Choroid plexus epithelial cell (primary cell): ENCODE results near the gene C6orf132.

Source experiments
- DNase-seq: peaks from one replicate; pipeline ENCODE4 v3.0.0-alpha.2; 2010; ENCODE audit warnings: low read depth
- H3K4me3 ChIP-seq: 2 replicates; pipeline ENCODE4 v1.5.1; 2011; ENCODE audit warnings: low read depth, mild to moderate bottlenecking, control low read depth, low read length, moderate library complexity
- TF ChIP-seq, protein P1 (sequence below): conservative IDR thresholded peaks from 2 replicates; pipeline ENCODE4 v1.5.1; 2011; ENCODE audit warnings: low read depth, mild to moderate bottlenecking, control low read depth, inconsistent platforms, low read length, moderate library complexity

C6orf132 gene

DNA sequence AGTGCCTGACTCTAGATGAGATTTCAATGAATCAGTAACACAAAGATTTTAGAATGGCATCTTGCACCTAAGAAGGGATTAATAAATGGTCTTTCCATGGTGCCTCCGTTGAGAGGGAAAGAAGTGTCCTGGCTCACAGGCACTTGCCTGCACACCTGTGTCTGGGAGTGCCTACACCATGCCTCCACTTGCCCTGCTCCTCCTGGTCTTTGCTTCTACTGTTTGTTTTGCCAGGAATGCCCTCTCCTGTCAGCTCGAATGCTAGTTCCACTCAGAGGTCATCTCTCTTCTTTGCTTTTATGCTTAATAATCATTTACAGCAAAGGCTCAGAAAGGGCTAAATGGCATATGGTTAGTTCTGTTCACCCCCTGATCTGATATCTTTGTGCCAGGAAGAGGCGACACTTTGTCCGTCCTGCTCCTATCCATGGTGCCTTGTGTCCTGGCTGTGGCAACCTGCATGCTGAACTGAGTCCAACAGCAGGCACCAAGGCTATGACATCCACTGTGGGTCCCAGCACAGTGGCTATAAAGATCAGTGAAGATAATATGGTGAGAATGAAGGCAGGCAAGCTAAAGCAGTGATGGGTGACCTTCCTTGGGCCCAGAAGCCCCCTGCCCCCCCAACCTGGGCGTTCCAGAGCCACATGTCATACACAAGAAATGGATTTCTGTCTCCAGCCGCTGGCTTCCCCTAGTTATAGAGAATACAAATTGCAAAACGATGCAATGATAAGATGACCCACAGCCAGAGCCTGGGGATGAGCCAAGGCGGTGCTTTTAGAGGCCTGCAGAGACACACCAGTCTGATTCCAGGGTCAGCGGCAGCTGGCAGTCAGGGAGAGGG, 1.4 kb downstream of the C6orf132 start:
- TF ChIP-seq, protein P1, sequence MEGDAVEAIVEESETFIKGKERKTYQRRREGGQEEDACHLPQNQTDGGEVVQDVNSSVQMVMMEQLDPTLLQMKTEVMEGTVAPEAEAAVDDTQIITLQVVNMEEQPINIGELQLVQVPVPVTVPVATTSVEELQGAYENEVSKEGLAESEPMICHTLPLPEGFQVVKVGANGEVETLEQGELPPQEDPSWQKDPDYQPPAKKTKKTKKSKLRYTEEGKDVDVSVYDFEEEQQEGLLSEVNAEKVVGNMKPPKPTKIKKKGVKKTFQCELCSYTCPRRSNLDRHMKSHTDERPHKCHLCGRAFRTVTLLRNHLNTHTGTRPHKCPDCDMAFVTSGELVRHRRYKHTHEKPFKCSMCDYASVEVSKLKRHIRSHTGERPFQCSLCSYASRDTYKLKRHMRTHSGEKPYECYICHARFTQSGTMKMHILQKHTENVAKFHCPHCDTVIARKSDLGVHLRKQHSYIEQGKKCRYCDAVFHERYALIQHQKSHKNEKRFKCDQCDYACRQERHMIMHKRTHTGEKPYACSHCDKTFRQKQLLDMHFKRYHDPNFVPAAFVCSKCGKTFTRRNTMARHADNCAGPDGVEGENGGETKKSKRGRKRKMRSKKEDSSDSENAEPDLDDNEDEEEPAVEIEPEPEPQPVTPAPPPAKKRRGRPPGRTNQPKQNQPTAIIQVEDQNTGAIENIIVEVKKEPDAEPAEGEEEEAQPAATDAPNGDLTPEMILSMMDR = no peak
- peak overlapping the region; percentile 71 for H3K4me3 ChIP-seq
- DNase-seq = peak; percentile 69

DNA sequence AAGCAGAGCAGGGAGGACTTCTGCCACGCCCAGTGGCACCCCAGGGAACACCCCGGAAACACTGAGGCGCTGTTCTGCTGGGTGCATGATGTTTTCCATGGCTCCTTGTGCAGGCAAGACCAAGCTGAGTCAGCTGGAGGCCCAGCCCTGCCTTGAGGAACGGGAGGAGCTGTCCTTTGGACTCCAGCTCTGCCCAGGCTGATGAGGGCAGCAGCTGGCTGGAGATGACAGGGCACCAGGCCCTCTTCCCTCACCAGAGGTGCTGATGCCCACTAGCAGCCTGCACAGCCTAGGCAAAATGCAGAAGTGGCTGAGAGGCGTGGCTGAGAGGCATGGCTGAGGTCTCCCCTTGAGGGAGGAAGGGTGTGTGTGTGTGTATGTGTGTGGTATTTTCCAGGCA, 2.4 kb downstream of the C6orf132 start:
- TF ChIP-seq, protein P1 = no peak
- H3K4me3 ChIP-seq = no peak overlapping the region
- DNase-seq = no peak

DNA sequence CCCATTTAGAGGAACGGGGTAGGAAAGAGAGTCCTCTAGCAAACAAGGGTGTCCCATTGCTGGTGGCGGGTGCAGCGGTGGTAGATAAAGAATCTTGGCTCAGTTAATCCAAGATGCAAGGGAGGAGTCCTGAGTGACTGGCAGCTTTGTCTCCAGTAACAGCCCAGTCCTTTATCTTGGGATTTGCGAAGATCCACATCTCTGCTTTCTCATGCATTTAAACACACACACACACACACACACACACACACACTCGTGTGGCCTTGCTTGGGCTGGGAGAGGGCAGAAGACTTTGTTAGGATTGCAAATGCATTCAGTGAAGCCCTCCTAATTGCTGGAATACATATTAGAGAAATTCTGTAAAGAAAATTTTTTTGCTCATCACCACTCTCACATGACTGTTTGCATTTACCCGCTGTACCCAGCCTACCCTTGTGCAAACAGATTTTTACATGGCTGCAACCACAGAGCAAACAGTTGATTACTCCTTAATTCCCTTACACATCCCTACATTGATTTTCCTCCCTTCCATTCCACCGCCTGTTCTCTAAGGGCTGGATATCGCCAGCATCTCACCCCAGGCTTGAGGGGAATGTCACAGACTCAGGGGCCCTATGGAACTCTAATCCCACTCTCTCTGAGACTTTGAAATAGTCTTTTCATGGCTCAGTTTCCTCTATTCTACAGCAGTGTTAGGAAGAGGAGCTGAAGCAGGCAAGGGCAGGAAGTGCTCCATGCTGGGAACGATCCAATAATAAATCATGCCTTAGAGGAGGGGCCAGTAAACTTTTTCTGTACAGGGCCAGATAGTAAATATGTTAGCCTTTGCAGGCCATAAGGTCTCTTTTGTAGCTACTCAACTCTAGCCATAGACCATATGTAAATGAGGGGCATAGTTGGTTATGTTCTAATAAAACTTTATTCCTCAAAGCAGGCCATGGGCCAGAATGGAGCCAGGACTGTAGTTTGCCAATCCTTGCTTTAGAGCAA, 3.5 kb downstream of the C6orf132 start:
- TF ChIP-seq, protein P1 = no peak
- H3K4me3 ChIP-seq = no peak overlapping the region
- no peak for DNase-seq

DNA sequence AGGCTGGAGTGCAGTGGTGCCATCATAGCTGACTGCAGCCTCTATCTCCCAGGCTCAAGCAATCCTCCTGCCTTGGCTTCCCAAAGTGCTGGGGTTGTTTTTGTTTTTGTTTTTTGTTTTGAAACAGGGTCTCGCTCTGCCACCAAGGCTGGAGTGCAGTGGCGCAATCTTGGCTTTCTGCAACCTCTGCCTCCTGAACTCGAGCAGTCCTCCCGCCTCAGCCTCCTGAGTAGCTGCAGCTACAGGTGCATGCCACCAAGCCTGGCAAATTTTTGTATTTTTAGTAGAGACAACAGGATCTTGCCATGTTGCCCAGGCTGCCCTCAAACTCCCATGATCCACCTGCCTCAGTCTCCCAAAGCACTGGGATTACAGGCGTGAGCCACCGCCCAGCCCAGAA, 4.2 kb downstream of the C6orf132 start:
- TF ChIP-seq, protein P1 = no peak
- no peak for DNase-seq
- no peak overlapping the region for H3K4me3 ChIP-seq

DNA sequence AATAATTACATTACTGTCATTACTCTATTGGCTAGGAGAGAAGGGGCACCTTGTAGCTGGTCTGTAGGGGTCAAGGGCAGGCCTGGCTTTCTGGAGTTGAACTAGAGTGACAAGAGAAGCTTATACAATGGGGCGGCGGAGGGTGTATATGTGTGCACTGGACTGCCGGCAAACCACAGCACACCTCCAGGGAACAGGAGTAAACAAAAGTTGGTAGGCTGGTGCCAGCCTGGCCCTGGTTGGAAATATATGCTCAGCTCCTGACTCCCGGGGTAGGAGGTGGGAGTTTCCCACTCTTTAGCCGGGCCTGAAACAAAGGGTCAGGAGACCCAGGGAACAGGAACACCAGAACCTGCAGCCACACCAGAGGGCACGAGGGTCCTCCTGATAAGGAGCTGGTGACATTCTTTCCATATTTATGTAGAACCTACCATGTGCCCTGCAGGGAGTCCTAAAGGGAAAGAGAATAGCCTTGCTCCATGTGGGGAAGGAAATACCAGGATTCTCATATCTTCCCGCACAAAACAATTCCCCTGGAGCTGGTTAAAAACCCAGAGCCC, 5.1 kb downstream of the C6orf132 start:
- H3K4me3 ChIP-seq = no peak overlapping the region
- TF ChIP-seq, protein P1 = no peak
- no peak for DNase-seq

DNA sequence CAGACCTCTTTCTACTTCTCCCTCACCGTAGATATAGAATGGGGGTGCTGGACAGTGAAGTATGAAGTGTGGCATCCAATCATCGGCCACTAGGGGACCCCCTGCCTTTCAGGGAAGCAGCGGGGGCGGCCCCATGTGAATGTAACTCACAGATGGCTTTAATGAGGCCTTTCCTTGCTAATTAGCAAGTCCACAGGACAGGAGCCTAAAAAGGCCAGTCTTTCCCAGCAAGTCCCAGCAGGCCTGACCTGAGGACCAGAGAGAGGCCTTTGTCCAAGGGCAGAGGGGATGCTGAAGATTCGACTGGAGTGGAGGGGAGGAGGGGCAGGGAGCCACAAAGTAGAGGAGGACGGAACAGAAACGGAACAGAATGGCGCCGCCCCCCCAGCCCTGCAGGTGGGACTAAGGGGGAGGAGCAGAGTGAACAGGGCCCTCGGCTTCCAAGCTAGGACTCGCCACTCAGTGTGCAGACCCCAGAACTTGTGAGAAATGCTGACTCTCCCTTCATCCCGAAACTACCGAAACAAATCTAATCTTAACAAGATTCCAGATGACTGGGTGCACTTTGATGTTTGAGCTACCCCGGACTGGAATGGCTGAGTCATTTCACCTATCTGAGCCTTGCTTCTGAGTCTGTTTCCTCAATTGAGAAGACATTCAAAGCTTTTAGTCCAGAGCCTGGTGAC, 5.8 kb downstream of the C6orf132 start:
- peak; percentile 77 for DNase-seq
- TF ChIP-seq, protein P1 = peak; percentile 54
- peak overlapping the region; percentile 28 for H3K4me3 ChIP-seq
